GM21447 (cell line): Measurements from ENCODE around the gene SEMA3G.

Source experiments
- ATAC-seq: cut with Tn5 transposase; IDR thresholded peaks from one replicate; pipeline ENCODE4 v1.9.1; 2021; ENCODE audit not compliant: unreplicated experiment

SEMA3G gene

GRCh38 chr3:52423173-52423572, 21.7 kb downstream of the SEMA3G start:
- ATAC-seq, result no peak

DNA sequence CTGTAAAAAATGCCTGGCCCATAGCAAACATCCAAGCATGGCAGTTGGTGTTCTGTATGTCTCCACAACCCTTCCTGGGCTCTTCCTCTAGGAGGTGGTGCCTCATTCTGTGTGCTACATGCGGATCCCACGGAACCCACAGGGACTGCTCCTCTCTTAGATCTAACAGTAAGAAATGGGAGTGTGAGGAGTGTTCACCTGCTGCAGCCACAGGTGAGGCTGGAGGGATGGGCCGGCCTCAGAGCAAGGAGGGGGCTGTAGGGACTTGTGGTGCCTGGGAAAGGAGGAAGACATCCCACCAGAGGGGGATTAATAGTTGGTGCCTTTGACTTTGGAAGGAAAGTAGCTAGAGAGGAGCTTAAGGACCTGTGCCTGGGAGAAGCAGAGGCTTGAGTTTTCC, 22.2 kb downstream of the SEMA3G start:
- no peak for ATAC-seq

- no peak for ATAC-seq
Observed at GRCh38 chr3:52420388-52420787, 24.5 kb downstream of the SEMA3G start.

GRCh38 chr3:52415800-52416199, 29.1 kb downstream of the SEMA3G start:
- no peak for ATAC-seq

DNA sequence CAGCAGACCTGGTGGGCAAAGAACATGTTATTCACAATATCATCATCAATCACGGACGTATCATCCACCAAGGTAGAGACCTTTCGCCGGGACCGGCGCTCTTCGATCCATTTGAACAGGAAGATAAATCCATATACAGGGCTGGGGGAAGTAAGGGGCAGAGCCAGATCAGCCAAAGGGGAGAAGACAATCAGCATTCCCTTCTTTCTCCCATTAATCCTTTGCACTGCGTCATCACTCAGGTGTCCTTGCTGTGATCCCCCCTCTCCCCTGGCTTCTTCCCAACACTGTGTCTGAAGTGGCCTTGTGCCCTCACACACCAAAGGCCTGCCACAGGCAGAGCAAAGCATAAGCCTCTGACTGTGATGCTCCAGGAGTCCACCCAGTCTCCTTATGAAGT, 36.4 kb downstream of the SEMA3G start:
- ATAC-seq, result no peak

- ATAC-seq, result no peak
Observed at GRCh38 chr3:52407779-52408178, 37.1 kb downstream of the SEMA3G start.

DNA sequence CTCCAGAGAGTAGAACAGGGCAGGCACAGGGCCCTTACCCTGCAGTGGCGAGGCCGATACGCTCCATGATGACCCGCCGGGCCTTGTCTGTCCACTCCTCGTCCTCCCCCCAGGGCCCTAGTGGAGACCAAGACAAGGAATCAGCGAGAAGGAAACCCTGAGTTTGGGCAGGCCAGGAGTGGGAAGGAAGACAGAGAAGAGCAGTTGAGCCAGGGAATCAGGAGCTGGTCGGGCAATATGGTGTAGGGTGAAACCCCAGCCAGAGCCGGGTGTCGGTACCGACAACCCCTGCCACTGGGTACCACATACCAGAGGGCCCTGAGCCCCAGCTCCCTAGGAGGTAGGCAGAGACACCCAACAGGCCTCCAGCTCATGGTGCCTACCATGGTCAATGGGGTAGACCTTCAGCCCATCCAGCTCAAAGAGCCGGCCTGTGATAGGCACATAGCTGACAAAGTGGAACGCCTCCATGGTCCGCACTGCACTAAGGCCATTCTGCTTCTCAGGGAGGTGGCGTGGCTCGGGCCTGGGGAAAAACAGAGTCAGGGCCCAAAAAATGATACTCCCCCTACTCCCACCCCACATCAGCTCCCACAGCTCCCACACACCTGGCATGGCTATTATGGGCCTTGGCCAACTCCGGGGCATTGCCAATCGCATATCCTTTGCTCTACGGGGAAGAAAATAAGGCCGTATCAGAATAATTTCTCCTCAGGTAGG, 38.0 kb downstream of the SEMA3G start:
- no peak for ATAC-seq

- ATAC-seq, result no peak
Observed at GRCh38 chr3:52406231-52406661, 38.7 kb downstream of the SEMA3G start.

DNA sequence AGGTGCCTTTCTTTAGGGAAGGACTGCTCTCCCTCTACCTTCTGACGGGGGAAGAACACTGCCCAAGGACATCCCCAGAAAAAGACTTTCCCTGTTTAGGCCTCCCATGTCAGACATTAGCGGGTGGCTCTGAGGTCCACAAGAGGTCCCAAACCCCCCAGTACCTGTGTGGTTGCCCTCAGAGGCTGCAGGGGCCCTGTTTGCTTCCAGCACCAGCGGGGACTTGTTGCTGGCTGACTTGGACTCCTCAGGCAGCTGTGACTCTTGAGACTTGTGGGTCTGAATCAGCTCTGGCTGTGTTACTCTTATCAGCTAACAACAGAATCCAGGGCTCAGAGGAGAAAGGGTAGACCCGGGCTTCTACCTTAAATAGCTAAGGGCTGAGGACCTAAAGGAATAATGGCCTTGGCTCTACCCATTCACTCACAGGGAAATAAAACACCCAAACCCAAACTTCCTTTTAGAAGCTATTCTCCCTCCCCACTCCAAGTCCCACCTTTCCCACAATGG, 39.2 kb downstream of the SEMA3G start:
- ATAC-seq, result no peak

GRCh38 chr3:52405066-52405465, 39.8 kb downstream of the SEMA3G start:
- no peak for ATAC-seq

- no peak for ATAC-seq
Observed at GRCh38 chr3:52404391-52404790, 40.5 kb downstream of the SEMA3G start.

- ATAC-seq, result no peak
Observed at GRCh38 chr3:52403955-52404354, 40.9 kb downstream of the SEMA3G start.

DNA sequence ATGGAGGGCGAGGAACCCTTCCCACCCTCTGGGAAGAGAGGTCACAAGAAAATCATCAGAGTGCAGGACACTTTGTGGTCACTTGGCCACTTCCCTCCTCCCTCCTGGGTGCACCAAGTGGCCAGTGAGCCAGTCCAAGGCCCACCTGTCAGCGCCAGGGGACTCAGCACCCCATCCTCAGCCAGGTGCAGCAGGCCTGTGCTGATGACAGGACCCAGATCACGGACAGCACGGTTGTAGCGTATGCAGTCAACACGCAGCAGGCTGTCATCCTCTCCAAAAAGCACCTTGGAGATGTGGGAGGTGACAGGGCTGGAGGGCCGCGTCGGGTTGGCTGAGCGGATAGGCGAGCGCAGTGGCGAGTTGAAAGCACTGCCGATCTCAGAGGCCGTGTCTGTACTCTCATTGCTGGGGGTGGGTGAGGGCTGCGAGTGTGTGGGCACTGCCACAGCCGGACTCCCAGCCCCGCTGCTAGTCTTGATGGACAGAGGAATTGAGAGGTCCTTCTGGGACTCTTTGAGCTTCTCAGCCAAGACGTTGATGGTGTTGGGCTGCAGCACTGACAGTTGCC, 41.5 kb downstream of the SEMA3G start:
- ATAC-seq, result no peak

GRCh38 chr3:52402706-52403270, 42.1 kb downstream of the SEMA3G start:
- no peak for ATAC-seq

DNA sequence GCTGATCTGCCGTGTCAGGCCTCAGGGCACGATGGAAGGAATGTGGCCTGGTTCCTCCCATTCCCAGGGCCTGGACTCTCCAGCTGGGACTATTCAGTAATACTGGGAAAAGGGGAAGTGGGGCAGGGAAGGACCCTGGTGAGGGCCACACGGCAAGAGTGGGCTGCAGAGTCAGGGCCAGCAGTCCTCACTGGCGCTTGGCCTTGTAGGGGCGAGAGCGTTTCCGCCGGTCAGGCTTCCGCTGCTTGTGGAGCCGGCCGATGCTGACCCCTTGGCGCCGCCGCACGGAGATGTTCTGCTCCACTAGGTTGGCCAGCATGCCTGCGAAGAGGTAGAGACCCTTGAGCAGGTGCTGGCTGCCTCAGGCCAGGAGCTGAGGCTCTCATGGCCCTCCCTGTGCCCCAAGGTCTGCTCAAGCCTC, 42.8 kb downstream of the SEMA3G start:
- ATAC-seq, result no peak

DNA sequence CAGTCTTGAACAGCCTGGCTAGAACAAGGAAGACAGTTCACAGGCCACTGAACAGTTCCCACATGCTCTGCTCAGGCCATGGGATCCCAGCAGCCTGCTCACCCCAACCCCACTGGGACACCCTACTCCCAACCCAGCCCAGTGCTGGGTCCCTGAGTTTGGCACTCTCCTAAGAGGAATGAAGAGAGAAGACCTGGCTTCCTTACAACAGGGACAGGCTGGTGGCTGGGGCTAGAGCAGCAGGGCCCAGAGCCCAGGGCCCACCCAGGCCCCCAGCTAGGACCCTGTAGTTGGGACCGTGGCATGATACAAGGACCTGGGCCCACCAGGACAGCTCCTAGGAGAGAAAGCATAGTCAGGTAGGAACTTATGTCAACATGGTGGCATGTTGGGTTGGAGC, 43.4 kb downstream of the SEMA3G start:
- ATAC-seq, result no peak

DNA sequence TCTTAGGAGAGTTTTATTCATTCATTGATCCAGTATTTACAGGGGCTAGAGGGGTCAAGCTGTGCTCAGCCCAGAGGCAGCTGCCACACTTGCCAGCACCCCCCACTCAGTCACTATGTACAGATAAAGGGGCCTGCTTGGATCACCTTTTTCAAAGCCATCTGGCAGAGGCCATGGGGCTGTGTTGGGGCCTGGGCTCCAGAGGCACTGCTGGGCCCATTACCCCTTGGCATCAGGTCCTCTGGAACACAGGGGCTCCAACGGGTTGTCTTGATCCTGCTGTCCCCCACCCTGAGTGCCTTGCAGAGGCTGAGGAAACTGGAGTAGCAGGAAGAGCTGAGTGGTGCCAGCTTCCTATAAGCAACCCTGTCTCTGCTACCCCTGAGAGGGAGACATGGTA, 43.9 kb downstream of the SEMA3G start:
- ATAC-seq, result no peak

DNA sequence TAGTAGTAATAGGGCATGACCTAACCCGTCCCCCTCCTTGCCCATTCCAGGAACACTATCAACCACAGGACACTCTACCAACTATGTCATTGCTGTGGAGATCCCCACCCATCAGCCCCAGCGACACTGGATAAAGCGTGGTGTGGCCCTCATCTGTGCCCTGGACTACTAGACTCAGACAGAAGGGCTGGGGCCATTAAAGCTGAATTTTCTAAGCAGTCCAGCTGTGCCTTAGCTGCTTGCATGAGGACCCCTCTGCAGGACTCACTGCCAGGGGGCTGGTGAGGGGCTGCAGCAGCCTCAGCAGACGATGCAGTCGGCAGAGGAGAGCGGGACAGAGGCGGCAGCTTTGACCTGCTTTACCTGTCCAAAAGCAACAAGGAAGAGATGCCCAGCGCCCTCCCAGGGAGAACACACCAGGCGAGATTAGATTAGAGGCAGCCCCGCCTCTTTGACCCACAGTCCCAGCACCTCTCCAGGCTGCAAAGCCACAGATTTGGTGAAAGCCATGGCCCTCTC, 44.6 kb downstream of the SEMA3G start:
- ATAC-seq, result no peak

- no peak for ATAC-seq
Observed at GRCh38 chr3:52399593-52399992, 45.3 kb downstream of the SEMA3G start.

- ATAC-seq, result no peak
Observed at GRCh38 chr3:52399131-52399530, 45.8 kb downstream of the SEMA3G start.

GRCh38 chr3:52398670-52399081, 46.2 kb downstream of the SEMA3G start:
- ATAC-seq, result no peak
